Measurements from ENCODE around the gene TGFBR3.

DNA sequence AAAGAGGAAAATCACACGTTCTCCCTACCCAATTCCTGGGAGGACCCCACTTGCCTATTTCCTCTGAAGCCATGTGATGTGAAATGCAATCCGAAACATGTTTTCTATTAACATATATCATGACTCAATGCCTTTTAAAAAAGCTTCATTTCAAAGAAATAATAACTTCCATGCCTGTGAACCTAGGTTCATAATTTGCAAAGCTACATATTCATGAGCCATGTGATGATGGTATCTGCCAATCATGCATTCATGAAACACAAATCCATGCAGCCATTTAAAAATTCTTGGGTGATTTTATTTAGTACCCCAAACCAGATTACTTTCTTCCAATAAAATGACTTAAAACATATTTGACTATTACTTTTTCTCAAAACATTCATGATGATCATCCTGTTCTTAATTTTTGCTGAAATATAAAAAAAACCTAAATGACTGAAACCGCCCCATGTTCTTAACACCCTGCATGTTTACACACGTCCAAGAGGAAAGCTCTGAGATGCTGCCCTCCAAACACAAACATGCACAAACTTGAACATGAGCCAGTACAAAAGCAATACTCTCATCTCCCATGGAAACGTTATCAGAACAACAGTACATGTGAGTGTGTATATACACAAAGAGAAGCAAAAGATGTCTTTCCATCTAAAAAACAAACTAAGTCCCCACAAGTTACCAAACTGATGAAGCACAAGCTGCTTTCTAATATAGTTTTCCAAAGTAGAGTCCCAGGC, 140.1 kb downstream of the TGFBR3 start:
- no peak for TF ChIP-seq POLR2AphosphoS5 (IDR thresholded peaks at IDR 0.05)
- no peak for TF ChIP-seq EP300 (IDR thresholded peaks at IDR 0.05)

Data from stomach (tissue), 4 donors.